ENCODE data around the gene CCDC71L.
A peak's percentile ranks its signal among the peaks of the same experiment; 100 is the strongest.
"Not testable (repeated sequence)": the region's sequence is repeated elsewhere in the genome, so short reads cannot be mapped to it uniquely, and the experiment has no call there.

The CCDC71L gene

GRCh38 chr7:106660862-106661720, at the start of gene CCDC71L:
Gene CCDC71L (minus strand): TSS chr7:106661158. CDS start chr7:106660896, 262 bp downstream.
- peak; percentile 98 for DNase-seq

GRCh38 chr7:106709604-106710003, 48.6 kb upstream of the CCDC71L start:
- not testable (repeated sequence) for DNase-seq

- DNase-seq: no peak
Observed at GRCh38 chr7:106704000-106704840, 43.3 kb upstream of the CCDC71L start.

- peak; percentile 54 for DNase-seq
Observed at GRCh38 chr7:106693677-106694353, 32.9 kb upstream of the CCDC71L start.

GRCh38 chr7:106692450-106693051, 31.6 kb upstream of the CCDC71L start:
- DNase-seq: no peak

- not testable (repeated sequence) for DNase-seq
Observed at GRCh38 chr7:106688161-106688560, 27.2 kb upstream of the CCDC71L start.

GRCh38 chr7:106683941-106684340, 23.0 kb upstream of the CCDC71L start:
- no peak for DNase-seq

GRCh38 chr7:106681815-106682495, 21.0 kb upstream of the CCDC71L start:
- no peak for DNase-seq

- peak; percentile 84 for DNase-seq
Observed at GRCh38 chr7:106679153-106679931, 18.4 kb upstream of the CCDC71L start.

- no peak for DNase-seq
Observed at GRCh38 chr7:106678795-106679152, 17.8 kb upstream of the CCDC71L start.

- DNase-seq: not testable (repeated sequence)
Observed at GRCh38 chr7:106676506-106676905, 15.5 kb upstream of the CCDC71L start.

GRCh38 chr7:106673688-106674087, 12.7 kb upstream of the CCDC71L start:
- DNase-seq: not testable (repeated sequence)

GRCh38 chr7:106671930-106672329, 11.0 kb upstream of the CCDC71L start:
- DNase-seq: not testable (repeated sequence)

- no peak for DNase-seq
Observed at GRCh38 chr7:106671160-106671559, 10.2 kb upstream of the CCDC71L start.

- DNase-seq: no peak
Observed at GRCh38 chr7:106668861-106669524, 8.0 kb upstream of the CCDC71L start.

GRCh38 chr7:106666353-106666752, 5.4 kb upstream of the CCDC71L start:
- no peak for DNase-seq

GRCh38 chr7:106664343-106664742, 3.4 kb upstream of the CCDC71L start:
- no peak for DNase-seq

GRCh38 chr7:106659963-106660861, 746 bp downstream of the CCDC71L start:
- DNase-seq: peak; percentile 94

GRCh38 chr7:106659166-106659962, 1.6 kb downstream of the CCDC71L start:
- no peak for DNase-seq
